ENCODE results near the gene CTTNBP2. TPM values are rescaled to one million over a fixed set of nuclear protein-coding genes. Genes with fewer than 3 reads are reported as not detected.

Gene CTTNBP2
- total RNA-seq, 1 donor from 2014 or later, result 9.5 TPM

GRCh38 chr7:117683430-117684175 is 189.6 kb downstream of the CTTNBP2 start:
- H3K36me3 Mint-ChIP-seq (ENCODE audit: insufficient read depth), result no peaks in the 10 kb centered on the region
- no peak for TF ChIP-seq CTCF (IDR thresholded peaks at IDR 0.05; ENCODE audit: unreplicated experiment)
- H3K27me3 Mint-ChIP-seq, result no peaks in the 10 kb centered on the region
- H3K27ac Mint-ChIP-seq, result no peak overlapping the region
- no peak for DNase-seq (ENCODE audit: low spot score, unreplicated experiment)
- H3K4me1 Mint-ChIP-seq (ENCODE audit: low read depth), result peaks cover 2% of the 10 kb centered on the region
- H3K9me3 Mint-ChIP-seq (ENCODE audit: low read depth), result no peaks in the 10 kb centered on the region
- no peak overlapping the region for H3K4me3 Mint-ChIP-seq (ENCODE audit: low read depth)

- peaks cover 2% of the 10 kb centered on the region for H3K4me1 Mint-ChIP-seq (ENCODE audit: low read depth)
- H3K36me3 Mint-ChIP-seq (ENCODE audit: insufficient read depth), result no peaks in the 10 kb centered on the region
- no peak for TF ChIP-seq CTCF (IDR thresholded peaks at IDR 0.05; ENCODE audit: unreplicated experiment)
- H3K9me3 Mint-ChIP-seq (ENCODE audit: low read depth), result no peaks in the 10 kb centered on the region
- no peak for DNase-seq (ENCODE audit: low spot score, unreplicated experiment)
- no peaks in the 10 kb centered on the region for H3K27me3 Mint-ChIP-seq
- H3K27ac Mint-ChIP-seq, result no peak overlapping the region
- H3K4me3 Mint-ChIP-seq (ENCODE audit: low read depth), result no peak overlapping the region
Observed at GRCh38 chr7:117682681-117683385, 190.4 kb downstream of the CTTNBP2 start.

- H3K27ac Mint-ChIP-seq, result no peak overlapping the region
- H3K4me3 Mint-ChIP-seq (ENCODE audit: low read depth), result no peak overlapping the region
- peaks cover 16% of the 10 kb centered on the region for H3K4me1 Mint-ChIP-seq (ENCODE audit: low read depth)
- H3K36me3 Mint-ChIP-seq (ENCODE audit: insufficient read depth), result no peaks in the 10 kb centered on the region
- no peak for DNase-seq (ENCODE audit: low spot score, unreplicated experiment)
- peaks cover 3% of the 10 kb centered on the region for H3K27me3 Mint-ChIP-seq
- no peaks in the 10 kb centered on the region for H3K9me3 Mint-ChIP-seq (ENCODE audit: low read depth)
- no peak for TF ChIP-seq CTCF (IDR thresholded peaks at IDR 0.05; ENCODE audit: unreplicated experiment)
Observed at GRCh38 chr7:117679120-117679519, 194.1 kb downstream of the CTTNBP2 start.

- TF ChIP-seq CTCF (IDR thresholded peaks at IDR 0.05; ENCODE audit: unreplicated experiment), result no peak
- no peaks in the 10 kb centered on the region for H3K36me3 Mint-ChIP-seq (ENCODE audit: insufficient read depth)
- no peak overlapping the region for H3K27ac Mint-ChIP-seq
- DNase-seq (ENCODE audit: low spot score, unreplicated experiment), result no peak
- peaks cover 37% of the 10 kb centered on the region for H3K4me1 Mint-ChIP-seq (ENCODE audit: low read depth)
- no peaks in the 10 kb centered on the region for H3K9me3 Mint-ChIP-seq (ENCODE audit: low read depth)
- H3K27me3 Mint-ChIP-seq, result peaks cover 3% of the 10 kb centered on the region
- H3K4me3 Mint-ChIP-seq (ENCODE audit: low read depth), result no peak overlapping the region
Observed at GRCh38 chr7:117675497-117676435, 197.5 kb downstream of the CTTNBP2 start.

- H3K4me1 Mint-ChIP-seq (ENCODE audit: low read depth), result peaks cover 37% of the 10 kb centered on the region
Observed at GRCh38 chr7:117674617-117675016, 198.6 kb downstream of the CTTNBP2 start.

More at GRCh38 chr7:117674617-117675016, 198.6 kb downstream of the CTTNBP2 start:
- Mint-ChIP-seq H3K9me3 (ENCODE audit: low read depth) (no peaks in the 10 kb centered on the region), H3K4me3 (ENCODE audit: low read depth) (no peak overlapping the region), H3K36me3 (ENCODE audit: insufficient read depth) (no peaks in the 10 kb centered on the region), H3K27me3 (peaks cover 3% of the 10 kb centered on the region), H3K27ac (no peak overlapping the region)
- no peak for DNase-seq (ENCODE audit: low spot score, unreplicated experiment)
- no peak for TF ChIP-seq CTCF (IDR thresholded peaks at IDR 0.05; ENCODE audit: unreplicated experiment)
